GM18873 (cell line): ENCODE measurements around the gene HJV.

Experiments used
- ATAC-seq: cut with Tn5 transposase; IDR thresholded peaks from one replicate; pipeline ENCODE4 v1.9.1; 2021; ENCODE audit warnings: mild to moderate bottlenecking, moderate library complexity, moderate number of reproducible peaks; ENCODE audit not compliant: unreplicated experiment, low FRiP score

Gene HJV

DNA sequence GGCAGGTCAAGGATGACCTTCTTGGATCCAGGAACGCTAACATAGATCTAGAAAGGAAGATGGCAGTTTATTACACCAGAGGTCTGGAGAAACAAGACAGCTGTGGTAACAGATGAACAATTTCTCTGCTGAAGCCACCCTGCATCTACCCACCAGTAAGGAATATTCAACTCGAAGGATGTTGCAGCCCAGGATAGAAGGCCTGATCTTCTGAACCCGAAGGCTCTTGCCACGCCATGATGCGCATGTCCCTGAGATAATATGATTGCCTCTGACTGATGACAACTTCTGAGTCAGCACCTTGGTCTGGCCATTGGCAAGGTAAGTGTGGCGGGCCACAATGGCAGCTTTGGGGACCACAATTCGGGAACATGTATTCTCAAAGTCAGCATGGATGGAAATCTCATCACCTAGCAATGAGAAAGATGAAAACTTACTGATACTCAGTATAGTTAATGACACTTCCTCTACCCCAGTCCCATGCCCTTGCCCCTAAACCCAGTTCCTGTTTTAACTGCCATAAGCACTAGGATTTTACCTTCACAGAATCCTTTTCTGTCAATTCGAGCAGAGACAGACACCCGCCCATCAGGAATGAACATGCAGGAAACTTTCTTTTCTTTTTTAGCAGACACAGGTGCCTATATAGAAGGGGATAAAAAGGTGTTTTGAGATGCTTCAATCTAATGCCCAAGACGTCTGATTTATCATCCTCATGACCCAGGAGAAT lies 27.0 kb downstream of the HJV start:
- ATAC-seq = no peak

DNA sequence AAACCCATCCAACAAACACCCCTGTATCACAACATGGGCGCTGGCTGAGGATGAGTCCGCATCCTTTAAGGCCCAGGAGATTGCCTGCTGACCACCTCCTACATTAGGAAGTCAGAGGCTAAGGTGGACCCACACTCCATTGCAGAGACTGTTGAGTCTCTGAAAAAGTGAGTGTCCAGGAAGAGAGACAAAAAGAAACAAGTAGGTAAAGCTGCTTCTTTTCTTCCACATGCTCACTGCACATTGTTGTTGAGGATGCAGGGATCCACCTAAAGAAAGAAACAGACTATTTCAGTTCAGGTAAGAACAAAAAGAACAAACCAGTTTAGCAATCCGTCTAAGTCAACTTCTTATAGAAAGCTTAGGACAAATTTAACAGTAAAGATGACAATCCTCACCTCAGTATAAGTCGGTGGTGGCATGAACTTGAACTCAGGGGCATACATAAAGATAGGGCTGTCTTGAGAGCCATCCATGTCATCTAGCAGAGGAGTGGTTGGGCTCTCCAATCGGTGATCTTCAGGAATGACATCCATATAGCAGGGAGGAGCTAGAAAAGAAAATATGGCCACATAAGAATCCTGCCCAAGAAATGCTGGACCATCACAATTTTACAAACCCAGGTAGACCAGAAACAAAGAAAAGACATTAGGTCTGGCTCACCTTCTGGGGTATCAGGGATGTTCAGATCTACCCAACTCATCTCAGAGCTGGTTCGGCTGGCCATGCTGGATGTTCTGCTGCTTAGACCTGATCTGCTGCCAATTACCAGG lies 27.7 kb downstream of the HJV start:
- ATAC-seq = no peak

DNA sequence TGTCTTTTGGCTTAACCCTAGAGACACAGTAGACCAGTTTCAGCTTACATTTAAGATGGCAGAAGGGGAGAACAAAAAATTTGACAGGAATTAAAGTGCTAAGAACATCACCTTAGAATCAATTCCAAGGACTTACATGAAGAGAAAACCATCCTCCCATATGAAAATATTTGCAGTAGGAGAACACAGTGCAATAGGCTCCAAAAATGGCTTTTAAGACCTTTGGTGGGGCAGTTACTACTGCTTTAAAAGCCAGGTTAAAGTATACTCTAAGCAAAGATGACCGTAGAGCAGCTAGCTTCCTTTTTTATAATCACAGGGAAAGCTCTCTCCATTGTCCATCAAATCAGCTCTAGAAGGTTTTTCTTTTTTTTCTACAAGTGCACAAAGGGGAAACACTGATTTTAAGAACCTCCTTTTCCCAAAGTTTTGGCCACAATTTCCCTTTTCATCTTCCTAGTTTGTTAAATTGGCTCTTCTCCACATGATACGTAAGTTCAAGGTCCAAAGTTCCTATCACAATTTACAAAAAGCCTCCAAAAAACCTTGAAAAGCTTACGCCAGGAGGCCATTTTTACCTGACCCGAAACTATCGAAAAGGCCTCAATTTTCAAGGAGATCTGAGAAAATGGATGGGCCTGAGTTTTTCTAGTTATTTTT lies 28.4 kb downstream of the HJV start:
- ATAC-seq = no peak

DNA sequence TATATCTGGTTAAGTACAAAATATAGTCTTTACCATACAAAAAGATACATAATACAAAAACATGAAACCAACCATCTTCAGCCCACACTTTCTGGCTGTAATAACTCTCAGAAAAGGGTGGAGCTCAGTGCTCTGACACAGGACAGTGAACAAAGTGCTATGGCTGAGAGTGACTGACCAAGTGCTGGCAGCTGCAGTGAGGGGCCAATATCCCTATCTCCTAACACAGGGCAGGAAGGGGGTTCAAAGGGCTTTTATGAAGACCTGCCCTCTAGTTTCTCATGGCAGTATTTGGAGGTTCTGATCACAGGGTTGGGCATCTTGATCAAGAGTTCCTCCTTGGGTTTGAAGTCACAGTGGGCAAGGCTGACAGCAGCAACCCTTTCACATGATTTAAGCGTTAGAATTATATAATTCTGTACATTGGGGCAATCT lies 29.0 kb downstream of the HJV start:
- no peak for ATAC-seq

DNA sequence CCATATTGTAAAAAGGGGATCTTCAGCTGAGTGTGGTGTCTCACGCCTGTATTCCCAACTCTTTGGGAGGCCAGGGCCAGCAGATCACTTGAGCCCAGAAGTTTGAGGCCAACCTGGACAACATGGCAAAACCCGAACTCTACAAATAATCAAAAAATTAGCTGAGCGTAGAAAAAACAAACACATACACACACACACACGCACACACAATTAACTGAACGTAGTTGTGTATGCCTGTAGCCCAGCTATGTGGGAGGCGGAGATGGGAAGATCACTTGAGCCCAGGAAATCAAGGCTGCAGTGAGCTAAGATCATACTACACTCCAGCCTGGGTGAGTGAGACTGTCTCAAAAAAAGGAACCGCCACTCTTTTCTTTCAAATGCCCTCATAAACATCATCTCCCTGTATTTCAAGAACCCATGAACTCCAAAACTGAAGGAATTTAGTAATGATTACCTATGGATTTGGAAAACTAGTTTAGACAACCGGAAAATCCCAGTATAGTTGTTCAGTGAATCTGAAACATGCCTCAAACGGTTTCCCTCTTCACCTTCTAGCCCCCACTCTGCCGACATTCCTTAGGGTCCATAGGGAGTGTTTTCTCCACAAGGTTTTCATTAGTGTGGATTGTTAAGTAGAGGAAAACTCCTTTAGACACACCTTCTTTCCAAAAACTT lies 29.7 kb downstream of the HJV start:
- ATAC-seq = no peak

DNA sequence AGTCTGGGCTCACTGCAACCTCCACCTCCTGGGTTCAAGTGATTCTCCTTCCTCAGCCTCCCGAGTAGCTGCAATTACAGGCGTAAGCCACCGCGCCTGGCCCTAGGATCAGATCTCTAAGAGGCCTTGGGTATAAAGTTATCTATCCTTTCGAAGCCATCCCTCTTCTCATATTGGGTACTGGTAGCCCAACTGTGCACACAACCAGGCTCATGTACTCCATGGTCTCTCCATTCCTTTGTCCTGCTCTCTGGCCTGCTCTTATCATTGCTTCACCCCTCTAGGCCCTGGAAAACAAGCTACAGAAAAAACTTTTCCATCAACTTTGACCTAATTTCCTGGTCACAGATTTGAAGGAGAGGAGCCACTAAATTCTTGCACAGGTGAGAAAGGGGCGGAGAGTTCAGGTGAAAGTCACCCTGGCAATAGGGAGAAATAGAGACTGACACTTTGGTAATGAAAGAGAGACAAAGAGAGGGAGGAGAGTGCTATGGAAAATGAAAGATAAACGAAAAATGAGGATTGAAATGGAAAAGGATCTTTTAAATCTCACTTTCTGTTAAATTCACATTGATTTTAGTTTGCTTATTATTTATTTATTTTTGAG lies 31.2 kb downstream of the HJV start:
- ATAC-seq = no peak

DNA sequence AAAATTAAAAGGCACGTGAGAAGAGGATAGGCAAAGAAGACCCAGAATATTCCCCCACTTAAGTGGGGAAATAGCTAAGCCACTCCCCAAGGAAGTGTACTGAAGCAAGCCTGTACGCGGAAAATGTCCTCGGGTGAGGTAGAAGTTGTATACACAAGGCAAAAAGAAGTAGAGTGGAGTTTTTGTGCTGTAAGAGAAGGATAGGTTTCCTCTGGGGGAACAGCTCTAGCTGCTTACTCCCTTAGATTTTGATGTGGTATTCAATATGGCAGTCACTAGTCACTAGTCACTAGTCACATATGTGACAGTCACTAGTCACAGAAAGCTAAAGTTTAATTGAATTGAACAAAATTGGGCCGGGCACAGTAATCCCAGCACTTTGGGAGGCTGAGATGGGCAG lies 32.8 kb downstream of the HJV start:
- no peak for ATAC-seq

DNA sequence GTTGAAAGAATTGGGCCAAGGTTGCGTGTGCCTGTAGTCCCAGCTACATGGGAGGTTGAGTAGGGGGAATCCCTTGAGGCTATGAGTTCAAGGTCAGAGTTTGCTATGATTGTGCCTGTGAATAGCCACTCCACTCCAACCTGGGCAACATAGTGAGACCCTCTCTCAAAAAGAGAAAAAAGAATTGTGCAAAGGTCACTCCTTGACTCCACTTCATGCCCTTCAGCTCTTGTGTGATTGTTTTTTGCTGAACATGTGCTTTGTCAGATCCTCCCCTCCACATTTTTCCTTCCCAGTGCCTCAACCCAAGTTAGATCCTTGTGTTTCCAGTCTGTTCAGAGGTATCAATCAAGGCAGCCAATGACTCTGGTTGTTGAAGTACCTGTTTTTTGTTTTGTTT lies 33.6 kb downstream of the HJV start:
- ATAC-seq = no peak

DNA sequence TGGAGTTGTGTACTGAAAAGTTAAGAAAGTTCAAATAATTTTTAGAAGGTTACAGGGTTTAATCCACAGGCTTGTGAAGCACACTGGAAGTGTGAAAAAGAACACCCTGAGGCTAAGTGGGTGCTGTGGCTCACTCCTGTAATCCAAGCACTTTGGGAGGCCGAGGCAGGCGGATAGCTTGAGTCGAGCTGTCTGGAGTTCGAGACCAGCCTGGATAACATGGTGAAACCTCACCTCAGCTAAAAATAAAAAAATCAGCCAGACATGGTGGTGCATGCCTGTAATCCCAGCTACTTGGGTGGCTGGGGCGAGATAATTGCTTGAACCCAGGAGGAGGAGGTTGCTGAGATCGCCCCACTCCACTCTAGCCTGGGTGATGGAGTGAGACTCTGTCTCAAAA lies 35.0 kb downstream of the HJV start:
- no peak for ATAC-seq

DNA sequence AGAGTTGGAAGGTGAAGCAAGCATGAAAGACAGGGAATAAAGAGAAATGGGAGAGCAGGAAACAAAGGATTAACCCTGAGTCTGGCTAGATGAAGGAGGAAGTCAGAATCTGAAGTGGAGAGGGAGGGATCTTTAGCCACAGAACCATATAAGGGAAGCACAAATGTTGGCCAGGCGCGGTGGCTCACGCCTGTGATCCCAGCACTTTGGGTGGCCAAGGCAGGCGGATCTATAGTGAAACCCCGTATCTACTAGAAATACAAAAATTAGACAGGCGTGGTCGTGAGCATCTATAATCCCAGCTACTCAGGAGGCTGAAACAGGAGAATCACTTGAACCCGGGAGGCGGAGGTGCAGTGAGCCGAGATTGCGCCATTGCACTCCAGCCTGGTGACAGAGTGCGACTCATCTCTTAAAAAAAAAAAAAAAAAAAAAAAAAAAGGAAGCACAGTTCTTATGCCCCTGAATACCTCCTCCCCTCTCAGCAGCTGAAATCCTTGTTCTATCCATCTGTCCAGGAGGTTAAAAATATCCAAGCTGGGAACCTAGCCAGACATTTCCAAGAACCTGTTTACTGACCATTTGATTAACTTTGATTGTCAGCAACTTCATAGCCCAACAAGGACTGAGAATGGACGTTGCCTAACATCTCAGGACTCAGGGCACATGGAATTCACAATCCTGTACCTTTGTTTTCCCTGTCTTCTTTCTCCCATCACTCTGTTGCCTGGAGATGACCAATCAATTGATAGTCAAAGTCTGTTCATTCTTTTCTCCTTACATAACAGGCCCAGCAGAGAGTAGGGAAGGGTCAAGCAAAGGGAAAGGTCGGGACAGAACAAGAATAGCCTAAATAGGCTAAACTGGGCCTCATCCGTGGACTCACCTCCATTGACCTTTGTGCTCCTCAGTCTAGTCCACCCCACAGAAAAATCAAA lies 35.8 kb downstream of the HJV start:
- ATAC-seq = no peak

DNA sequence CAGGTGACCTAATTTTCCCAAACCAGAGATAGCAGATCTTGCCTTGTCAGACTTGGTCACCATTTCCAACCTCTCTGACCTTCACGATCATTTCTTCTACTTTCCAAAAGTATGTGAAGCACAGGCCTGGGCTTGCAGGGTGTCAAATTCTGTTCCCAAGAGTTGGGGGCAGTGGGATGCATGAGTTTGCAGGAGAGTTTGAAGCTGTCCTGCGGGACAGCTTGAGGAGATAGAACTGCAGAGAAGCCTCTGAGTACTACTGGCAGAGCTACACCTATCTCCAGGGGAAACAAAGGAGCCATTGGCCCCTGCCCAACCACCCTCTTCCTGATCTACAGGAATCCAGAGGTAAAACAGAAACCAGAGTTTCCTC lies 36.4 kb downstream of the HJV start:
- ATAC-seq = no peak

DNA sequence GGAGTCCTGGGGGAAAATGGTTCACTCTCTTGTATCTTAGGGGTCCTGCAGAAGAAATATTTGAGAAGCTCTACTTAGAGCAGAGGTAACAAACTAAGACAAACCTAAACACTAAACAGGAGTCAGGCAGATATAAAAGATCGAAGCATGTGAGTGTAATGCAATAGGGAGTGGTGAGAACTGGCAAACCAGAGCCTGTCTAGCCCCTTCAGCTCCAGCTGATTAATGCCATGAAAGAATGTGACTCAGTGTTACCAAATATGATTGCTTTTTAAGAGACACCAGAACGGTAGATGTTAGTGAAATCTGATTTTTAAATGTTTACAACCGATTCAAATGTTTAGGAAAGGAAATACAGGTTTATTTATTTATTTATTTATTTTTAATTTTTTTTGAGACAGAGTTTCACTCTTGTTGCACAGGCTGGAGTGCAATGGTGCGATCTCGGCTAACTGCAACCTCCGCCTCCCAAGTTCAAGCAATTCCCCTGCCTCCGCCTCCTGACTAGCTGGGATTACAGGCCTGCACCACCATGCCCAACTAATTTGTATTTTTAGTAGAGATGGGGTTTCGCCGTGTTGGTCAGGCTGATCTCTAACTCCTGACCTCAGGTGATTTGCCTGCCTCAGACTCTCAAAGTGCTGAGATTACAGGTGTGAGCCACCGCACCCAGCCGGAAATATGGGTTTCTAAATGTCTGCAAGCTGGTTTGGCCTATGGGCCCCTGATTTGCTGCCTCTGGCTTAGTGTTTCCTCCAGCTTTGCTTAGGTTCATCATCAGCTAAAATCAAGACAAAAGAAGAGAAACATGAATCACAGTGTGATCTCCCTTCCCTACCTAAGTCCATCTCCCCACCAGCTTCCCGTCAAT lies 37.3 kb downstream of the HJV start:
- ATAC-seq = no peak

DNA sequence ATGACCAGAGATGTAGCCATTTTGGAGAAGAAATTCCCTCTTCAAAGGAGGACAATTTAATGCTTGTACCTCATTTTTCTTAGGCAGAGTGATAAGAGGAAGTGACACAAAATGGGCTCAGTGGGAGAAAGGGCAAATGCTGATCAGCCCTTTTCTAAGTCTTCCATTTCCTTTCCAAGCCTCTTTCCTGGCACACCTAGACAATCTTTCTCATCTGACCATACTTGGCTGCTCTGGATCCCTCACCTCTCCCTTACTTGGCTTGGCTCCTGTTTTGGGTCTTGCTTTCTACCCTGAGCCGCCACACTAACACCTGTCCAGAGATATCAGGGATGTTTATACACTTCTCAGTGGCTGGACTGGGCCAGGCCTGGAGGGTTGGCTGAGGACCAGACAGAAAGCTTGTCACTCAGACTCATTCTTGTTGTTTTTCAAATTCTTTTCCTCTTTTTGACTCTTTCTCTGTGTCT lies 38.3 kb downstream of the HJV start:
- no peak for ATAC-seq

DNA sequence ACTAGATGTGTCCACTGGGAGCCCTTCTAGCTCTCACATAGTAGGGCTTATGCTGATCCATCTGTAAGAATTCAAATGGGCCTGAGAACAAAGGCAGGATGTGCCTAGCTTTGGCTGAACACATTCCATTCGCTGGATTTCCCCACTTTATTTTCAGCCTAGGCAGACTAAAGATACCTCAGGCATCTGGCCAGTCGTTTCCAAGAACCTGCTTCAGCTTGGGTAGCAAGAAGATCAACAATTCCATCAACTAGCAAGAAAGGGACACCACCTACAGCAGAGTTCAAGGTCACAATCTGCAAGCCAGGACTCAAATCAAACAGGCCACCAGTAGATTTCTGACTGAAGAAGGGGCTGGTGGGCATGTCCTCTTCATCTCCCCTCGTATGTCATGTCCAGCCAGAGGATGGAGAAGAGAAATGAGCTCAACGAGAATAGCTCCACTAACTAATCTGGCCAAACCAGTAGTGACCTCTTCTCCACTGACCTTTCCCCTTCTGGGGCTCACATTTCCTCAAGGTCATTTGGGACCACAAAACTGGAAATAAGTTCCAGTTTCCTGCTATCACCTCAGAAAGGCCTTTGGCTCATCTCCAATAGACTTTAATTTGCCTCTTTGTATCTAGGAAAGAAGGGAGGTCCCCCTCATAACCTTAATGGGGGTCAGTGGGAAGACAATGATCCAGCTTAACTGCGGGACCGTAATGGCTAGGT lies 39.4 kb downstream of the HJV start:
- no peak for ATAC-seq

DNA sequence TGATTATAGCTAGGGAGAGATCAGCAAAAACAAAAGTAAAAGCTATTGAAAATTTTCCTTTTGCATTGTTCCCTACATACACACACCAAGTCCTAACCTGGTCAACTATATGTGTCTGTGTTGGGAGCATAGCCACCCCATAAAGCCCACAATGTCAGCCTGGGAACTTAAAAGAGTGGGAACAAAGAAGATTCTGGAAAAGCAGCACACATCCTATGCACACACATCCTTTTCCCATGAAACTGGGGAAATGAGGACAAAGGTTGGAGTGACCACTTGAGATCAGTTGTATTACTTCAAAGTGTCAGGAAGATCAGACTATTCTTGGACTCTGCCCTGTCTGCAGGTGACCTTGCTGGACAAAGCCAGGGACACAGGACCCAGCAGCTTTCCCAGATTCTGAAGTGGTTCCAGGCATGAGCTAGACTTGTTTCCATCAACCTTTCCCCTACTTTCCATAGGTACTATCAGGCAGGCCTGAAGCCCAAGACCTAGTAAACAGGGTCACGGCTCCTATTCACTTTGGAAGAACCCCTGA lies 41.0 kb downstream of the HJV start:
- no peak for ATAC-seq

DNA sequence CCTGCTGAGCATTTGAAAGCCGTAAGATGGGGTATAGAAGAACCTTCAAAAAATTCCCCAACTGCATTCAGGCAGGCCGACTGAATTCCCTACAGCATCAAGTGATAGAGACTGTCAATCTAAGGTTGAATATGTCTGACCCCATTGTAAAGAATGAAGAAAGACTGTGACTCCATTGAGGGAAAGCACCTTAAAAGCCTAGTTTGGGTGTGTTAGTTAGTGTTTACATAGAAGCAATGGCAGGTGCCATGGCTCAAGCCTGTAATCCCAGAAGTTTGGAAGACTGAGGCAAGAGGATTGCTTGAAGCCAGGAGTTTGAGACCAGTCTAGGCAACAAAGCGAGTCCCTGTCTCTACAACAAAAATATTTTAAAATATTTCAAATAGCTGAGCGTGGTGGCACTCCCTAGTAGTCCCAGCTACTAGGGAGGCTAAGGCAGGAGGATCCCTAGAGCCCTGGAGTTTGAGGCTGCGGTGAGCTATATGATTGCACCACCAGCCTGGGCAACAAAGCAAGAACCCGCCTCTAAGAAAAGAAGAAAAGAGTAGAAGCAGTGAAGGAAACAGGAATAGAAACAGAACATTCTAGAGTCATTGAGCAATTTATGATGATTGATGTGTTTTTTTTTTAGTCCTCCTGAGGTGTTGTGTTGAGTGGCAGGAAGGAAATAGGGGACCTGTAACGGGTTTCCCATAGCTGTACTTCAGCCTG lies 41.6 kb downstream of the HJV start:
- ATAC-seq = no peak
